OCI-LY7 (cell line): ENCODE measurements around the gene NANP. TPM values are rescaled to one million over a fixed set of nuclear protein-coding genes. Genes with fewer than 3 reads are reported as not detected.
"Not testable (repeated sequence)": the region's sequence is repeated elsewhere in the genome, so short reads cannot be mapped to it uniquely, and the experiment has no call there.

ENCODE experiments used
- BruUV-seq: library from RNA; stranded (reverse); fragments of 400-500 nt; replicated peaks from 2 replicates; lab custom pipeline; 2021; lab: Mats Ljungman, UMichigan
- CTCF ChIA-PET: fragments of 300-600 bp; sonication (Branson Sonifier 250); formaldehyde crosslinking; loops from one replicate; lab custom pipeline; 2022; ENCODE audit warnings: antibody characterized with exemption; ENCODE audit not compliant: unreplicated experiment; lab: Charles Lee
- POLR2A ChIA-PET: fragments of 300-600 bp; sonication (Branson Sonifier 250); formaldehyde crosslinking; loops from one replicate; lab custom pipeline; 2022; ENCODE audit warnings: antibody characterized with exemption; lab: Charles Lee
- DNase-seq: peaks from one replicate; pipeline ENCODE4 v3.0.0-alpha.2; 2015; ENCODE audit warnings: low spot score
- H2AFZ ChIP-seq: fragments of 200-600 bp; sonication (generic), shearing (Covaris generic); 2 replicates; pipeline ENCODE4 v1.6.1; 2014; ENCODE audit warnings: mild to moderate bottlenecking, antibody characterized with exemption, low read length, moderate library complexity
- H3K27ac ChIP-seq: fragments of 200-600 bp; sonication (generic); 2 replicates; pipeline ENCODE4 v1.5.1; 2014; ENCODE audit warnings: mixed run types, low read depth, mild to moderate bottlenecking, moderate library complexity, low read length, inconsistent platforms; ENCODE audit not compliant: poor library complexity, severe bottlenecking
- H3K36me3 ChIP-seq: fragments of 200-600 bp; sonication (generic); 2 replicates; pipeline ENCODE4 v1.6.1; 2014; ENCODE audit warnings: mild to moderate bottlenecking, antibody characterized with exemption, low read length, moderate library complexity, mixed read lengths; ENCODE audit not compliant: insufficient read depth
- H3K4me1 ChIP-seq: fragments of 200-600 bp; sonication (generic); 2 replicates; pipeline ENCODE4 v1.5.1; 2014; ENCODE audit warnings: mild to moderate bottlenecking, low read length; ENCODE audit not compliant: insufficient read depth, poor library complexity, severe bottlenecking
- H3K4me2 ChIP-seq: fragments of 200-600 bp; sonication (generic); 2 replicates; pipeline ENCODE4 v1.6.1; 2014; ENCODE audit warnings: mild to moderate bottlenecking, low read length
- H3K4me3 ChIP-seq: fragments of 200-600 bp; sonication (generic); 2 replicates; pipeline ENCODE4 v1.5.1; 2014; ENCODE audit warnings: mild to moderate bottlenecking, low read depth, low read length; ENCODE audit not compliant: poor library complexity, severe bottlenecking
- H3K79me2 ChIP-seq: fragments of 200-600 bp; sonication (generic); 2 replicates; pipeline ENCODE4 v1.6.1; 2016; ENCODE audit warnings: low read depth, mild to moderate bottlenecking, low read length, moderate library complexity, mixed read lengths; ENCODE audit not compliant: insufficient read depth
- H3K9me2 ChIP-seq: fragments of 200-600 bp; sonication (generic); 2 replicates; pipeline ENCODE4 v1.6.1; 2016; ENCODE audit warnings: mild to moderate bottlenecking, low read length, mixed read lengths; ENCODE audit not compliant: insufficient read depth
- H3K9me3 ChIP-seq: fragments of 200-600 bp; sonication (generic); 2 replicates; pipeline ENCODE4 v1.6.1; 2014; ENCODE audit warnings: mild to moderate bottlenecking, mixed run types, low read length, mixed read lengths
- H4K20me1 ChIP-seq: fragments of 200-600 bp; sonication (generic); 2 replicates; pipeline ENCODE4 v1.6.1; 2014; ENCODE audit warnings: mild to moderate bottlenecking, antibody characterized with exemption, low read length, moderate library complexity, mixed read lengths; ENCODE audit not compliant: insufficient read depth
- CTCF ChIP-seq: fragments of 200-600 bp; sonication (generic); conservative IDR thresholded peaks from 2 replicates; pipeline ENCODE4 v1.5.1; 2014; ENCODE audit warnings: mild to moderate bottlenecking, antibody characterized with exemption, low read length, moderate library complexity, mixed read lengths
- EZH2phosphoT487 ChIP-seq: fragments of 200-600 bp; sonication (generic); IDR thresholded peaks from 2 replicates; pipeline ENCODE4 v1.6.1; 2018; ENCODE audit warnings: low read depth, borderline replicate concordance, mild to moderate bottlenecking, mixed run types, antibody characterized with exemption, low read length, moderate library complexity, mixed read lengths
- intact Hi-C: fragments of 100-400 bp; cut with micrococcal nuclease; formaldehyde crosslinking; loops from one replicate; pipeline ENCODE4 v1.10.0; 2022; ENCODE audit not compliant: unreplicated experiment
- total RNA-seq, 2 experiments: library from RNA; depleted of rRNA in 1 of 2; stranded (reverse); fragments of >200 nt in 1 of 2; shearing (Covaris generic) in 1 of 2; gene quantifications; 2 replicates each; pipeline ENCODE4 v1.2.3, GENCODE V29; 2014 to 2022

The NANP gene
- total RNA-seq, 2 experiments from 2014 or later = 1.0 to 3.2 TPM

DNA sequence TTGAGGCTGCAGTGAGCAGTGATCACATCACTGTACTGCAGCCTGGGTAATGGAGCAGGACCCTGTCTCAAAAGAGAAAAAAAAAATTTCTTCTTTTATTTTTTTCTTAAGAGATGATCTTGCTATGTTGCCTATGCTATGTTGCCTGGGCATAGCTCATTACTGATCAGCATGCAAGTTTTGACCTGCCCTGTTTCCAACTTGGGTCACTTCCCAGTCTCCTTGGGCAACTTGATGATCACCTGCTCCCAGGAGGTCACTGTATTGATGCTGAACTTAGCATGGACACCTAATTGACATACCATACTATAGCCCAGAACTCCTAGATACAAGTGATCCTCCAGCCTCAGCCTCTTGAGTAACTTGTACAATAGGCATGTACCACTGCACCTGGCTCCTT lies 30.7 kb upstream of the NANP start:
- ChIA-PET CTCF (no interaction called here), POLR2A (no interaction called here)
- no peak overlapping the region for H2AFZ ChIP-seq
- H3K4me3 ChIP-seq = no peak overlapping the region
- no peaks in the 10 kb centered on the region for H4K20me1 ChIP-seq
- intact Hi-C loops = no loop called here
- no peaks in the 10 kb centered on the region for H3K9me3 ChIP-seq
- H3K79me2 ChIP-seq = no peaks in the 10 kb centered on the region
- H3K4me2 ChIP-seq = no peak overlapping the region
- TF ChIP-seq EZH2phosphoT487 = no peak
- no peak for TF ChIP-seq CTCF
- DNase-seq = no peak
- H3K9me2 ChIP-seq = no peaks in the 10 kb centered on the region
- H3K36me3 ChIP-seq = no peaks in the 10 kb centered on the region
- H3K27ac ChIP-seq = no peak overlapping the region
- no TSS peak for BruUV-seq
- no peaks in the 10 kb centered on the region for H3K4me1 ChIP-seq

- BruUV-seq, H3K36me3 ChIP-seq, H3K4me1 ChIP-seq, H3K27ac ChIP-seq, H3K9me3 ChIP-seq, DNase-seq, intact Hi-C loops, H3K9me2 ChIP-seq, H3K79me2 ChIP-seq, H3K4me2 ChIP-seq, H3K4me3 ChIP-seq, H4K20me1 ChIP-seq, CTCF ChIA-PET, H2AFZ ChIP-seq: not testable (repeated sequence)
- POLR2A ChIA-PET = interaction anchor here (0.5 to 0.8 kb wide), 2 partner anchors 9 to 15 kb away, joined by 3 read pairs; no protein-coding TSS in a partner anchor
Observed at GRCh38 chr20:25652866-25653265, 29.1 kb upstream of the NANP start.

- CTCF ChIA-PET = no interaction called here
- no peaks in the 10 kb centered on the region for H4K20me1 ChIP-seq
- no peaks in the 10 kb centered on the region for H3K79me2 ChIP-seq
- TF ChIP-seq EZH2phosphoT487 = no peak
- TF ChIP-seq CTCF = no peak
- POLR2A ChIA-PET = interaction anchor here (0.6 kb wide), 1 partner anchor 8 kb away, joined by 3 read pairs; no protein-coding TSS in a partner anchor
- intact Hi-C loops = no loop called here
- no peaks in the 10 kb centered on the region for H3K9me2 ChIP-seq
- BruUV-seq = no TSS peak
- H3K4me1 ChIP-seq = no peaks in the 10 kb centered on the region
- DNase-seq = no peak
- no peaks in the 10 kb centered on the region; the same call in 1 of the 2 replicates for H3K9me3 ChIP-seq
- no peak overlapping the region for H3K4me3 ChIP-seq
- no peak overlapping the region for H3K27ac ChIP-seq
- no peak overlapping the region for H2AFZ ChIP-seq
- H3K4me2 ChIP-seq = no peak overlapping the region
- H3K36me3 ChIP-seq = no peaks in the 10 kb centered on the region
Observed at GRCh38 chr20:25644814-25645213, 21.0 kb upstream of the NANP start.
